HG03045 (cell line): ENCODE results near the gene SUN1.

ENCODE experiments used
- ATAC-seq: cut with Tn5 transposase; IDR thresholded peaks from one replicate; pipeline ENCODE4 v1.9.1; 2021; ENCODE audit warnings: mild to moderate bottlenecking, moderate library complexity; ENCODE audit not compliant: unreplicated experiment

Gene SUN1

GRCh38 chr7:875476-876076 lies 43.3 kb downstream of the SUN1 start:
- ATAC-seq: no peak

DNA sequence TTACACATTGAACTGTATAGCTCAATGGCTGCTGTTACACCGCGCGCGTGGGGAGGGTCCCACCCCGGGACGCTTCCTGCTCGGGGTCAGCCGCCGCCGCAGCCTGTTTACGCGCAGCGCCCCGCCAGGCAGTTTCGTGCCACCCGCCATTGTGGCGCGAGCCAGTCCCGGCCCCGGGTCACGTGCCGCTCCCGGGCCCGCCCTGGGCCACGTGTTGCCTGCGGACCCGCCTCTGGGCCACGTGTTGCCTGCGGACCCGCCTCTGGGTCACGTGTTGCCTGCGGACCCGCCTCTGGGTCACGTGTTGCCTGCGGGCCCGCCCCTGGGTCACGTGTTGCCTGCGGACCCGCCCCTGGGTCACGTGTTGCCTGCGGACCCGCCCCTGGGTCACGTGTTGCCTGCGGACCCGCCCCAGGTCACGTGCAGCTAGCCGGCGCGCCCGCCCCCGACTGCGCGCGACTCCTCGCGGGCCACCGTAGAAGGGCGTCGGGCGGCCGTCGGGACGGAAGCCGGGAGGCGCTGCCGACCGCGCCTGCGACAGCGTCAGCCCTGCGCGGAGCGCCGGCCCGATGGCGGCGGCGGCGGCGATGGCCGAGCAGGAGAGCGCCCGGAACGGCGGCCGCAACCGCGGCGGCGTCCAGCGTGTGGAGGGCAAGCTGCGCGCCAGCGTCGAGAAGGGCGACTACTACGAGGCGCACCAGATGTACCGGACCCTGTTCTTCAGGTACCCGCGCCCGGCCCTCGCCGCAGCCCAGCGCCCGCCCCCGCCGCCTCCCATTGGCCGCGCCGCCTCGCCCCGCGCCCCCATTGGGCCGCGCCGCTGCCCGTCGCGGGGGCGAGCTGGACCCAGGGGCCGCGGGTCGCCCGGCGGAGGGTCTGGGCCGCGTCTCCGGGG lies 44.0 kb downstream of the SUN1 start, which contains the start of gene GET4:
Gene GET4, plus strand, starts transcription at position 478 of the 895 bp plus-strand sequence. Its CDS starts 92 bp downstream, at position 570.
- peak; percentile 78 for ATAC-seq

DNA sequence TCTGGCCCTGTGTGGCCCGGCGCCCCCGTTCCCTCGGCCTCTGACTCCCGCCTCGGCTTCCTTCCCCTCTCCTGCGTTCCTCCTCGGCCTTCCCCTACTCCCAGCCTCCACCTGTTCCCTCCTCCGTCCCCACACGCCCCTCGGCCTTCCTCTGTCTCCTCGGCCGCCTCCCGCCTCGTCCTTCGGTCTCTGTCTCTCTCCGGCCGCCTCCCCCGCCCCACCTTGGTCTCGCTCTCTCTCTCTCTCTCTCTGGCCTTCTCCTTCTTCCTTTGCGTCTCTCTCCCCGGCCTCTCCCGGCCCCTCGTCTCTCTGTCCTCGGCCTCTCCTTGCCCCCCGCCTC lies 44.7 kb downstream of the SUN1 start:
- ATAC-seq: peak; percentile 13

DNA sequence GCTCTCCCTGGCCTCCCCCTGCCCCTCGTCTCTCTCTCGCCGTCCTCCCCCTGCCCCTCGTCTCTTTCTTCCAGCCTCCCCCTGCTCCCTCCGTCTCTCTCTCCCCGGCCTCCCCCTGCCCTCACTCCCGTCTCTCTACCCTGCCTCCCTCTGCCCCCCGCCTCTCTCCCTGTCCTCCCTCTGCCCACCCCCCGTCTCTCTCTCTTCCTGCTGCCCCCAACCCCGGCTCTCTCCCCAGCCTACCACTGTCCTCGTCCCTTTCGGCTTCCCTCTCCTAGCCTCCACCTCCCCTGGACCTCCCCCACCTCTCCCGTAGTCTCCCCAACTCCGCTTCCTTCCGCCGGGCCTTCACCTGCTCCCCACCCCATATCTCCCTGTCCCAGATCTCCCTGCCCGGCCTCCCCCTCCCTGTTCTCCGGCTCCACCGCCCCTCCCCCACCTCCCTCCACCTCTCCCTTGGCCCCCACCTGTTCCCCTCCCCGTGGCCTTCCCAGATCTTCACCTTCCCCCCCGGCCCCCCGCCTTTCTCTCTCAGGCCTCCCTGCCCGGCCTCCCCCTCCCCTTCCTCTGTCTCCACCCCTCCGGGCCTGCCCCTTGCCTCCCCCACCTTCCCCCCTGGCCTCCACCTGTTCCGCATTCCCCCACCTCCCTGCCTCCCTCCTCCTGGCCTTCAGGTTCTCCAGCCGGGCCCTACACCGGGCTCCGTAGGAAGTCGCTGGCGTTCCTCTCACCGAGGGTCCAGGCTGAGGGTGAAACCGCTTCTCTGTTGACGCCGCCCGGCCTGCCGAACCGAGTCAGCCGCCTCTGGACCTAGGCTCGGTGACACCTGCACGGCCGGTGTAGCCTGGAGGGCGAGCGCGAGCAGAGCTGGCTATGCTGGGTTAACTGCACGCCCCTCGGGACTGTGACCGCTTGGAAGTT lies 45.3 kb downstream of the SUN1 start:
- ATAC-seq: no peak

DNA sequence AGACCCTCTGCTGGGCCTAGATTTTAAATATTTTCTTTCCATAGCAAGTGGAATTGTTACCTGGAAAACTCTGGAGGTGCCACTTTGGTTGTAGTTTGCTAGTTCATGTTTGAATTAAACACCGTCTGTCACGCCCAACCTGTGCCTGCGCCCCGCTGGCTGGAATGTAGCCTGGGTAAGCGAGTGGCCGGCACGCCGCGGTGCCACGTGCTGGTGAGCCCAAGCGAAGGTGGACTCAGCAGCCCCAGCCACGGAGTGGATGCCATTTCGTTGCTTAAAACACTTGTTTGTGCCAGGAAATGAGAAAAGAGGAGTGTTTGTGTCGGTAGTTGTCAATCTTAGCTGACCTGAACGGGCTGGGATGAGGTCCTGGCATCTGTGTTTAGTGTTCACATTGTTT lies 46.8 kb downstream of the SUN1 start:
- no peak for ATAC-seq

- no peak for ATAC-seq
Measured at GRCh38 chr7:879706-880105, 47.4 kb downstream of the SUN1 start.

GRCh38 chr7:880450-880849 lies 48.2 kb downstream of the SUN1 start:
- ATAC-seq: no peak

DNA sequence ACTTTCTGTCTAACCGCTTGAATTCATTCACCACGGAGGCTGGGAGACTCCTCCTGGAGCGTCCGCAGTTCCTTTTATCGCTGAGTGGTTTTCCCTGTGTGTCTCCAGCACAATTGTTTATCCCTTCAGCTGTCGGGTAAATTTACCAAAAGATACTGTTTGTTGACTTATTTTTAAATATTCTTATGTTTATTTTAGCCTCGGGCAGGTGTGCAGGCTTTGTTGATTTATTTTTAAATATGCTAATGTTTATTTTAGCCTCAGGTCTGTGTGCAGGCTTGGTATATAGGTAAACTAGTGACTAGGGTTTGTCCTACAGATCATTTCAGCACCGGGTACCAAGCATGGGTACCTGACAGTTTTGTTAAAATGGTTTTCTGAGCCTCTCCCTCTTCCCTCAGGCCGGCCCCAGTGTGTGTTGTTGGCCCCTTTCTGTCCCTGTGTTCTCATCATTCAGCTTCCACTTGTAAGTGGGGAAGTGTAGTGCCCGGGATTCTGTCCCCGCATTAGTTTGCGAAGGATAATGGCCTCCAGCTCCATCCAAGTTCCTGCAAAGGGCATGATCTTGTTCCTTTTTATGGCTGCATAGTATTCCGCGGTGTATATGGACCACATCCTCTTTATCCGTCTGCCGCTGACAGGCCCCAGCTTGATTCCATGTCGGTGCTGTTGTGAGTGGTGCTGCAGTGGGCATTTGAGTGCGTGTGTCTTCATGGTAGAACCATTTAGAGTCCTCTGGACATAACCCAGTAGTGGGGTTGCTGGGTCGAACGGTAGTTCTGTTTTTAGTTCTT lies 49.4 kb downstream of the SUN1 start:
- ATAC-seq: no peak

DNA sequence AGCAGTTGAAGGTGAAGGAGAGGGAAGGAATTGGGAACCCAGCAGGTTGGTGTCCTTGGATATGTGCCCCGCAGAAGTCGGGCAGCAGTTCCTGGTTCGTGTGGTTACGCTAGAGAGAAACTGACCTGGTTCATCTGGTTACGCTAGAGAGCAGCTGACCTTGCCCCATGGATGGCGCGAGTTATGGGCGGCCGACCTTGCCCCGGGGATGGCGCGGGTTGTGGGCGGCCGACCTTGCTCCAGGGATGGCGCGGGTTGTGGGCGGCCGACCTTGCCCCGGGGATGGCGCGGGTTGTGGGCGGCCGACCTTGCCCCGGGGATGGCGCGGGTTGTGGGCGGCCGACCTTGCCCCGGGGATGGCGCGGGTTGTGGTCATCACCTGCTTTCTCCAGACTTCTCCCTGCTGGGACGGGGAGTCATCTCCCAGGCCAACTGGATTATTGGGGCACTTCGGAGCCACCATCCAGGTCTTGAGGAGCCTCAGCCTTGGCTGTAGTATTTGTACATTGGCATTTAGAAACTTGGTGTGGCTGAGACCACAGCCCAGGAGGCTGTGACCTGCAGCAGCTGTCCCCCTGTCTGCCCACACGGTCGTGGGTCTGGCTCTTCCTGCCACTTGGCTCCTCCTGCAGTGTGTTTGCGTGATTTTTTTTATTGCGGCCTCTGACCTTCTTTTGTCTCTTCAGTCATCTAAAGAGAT lies 50.2 kb downstream of the SUN1 start:
- ATAC-seq: no peak

- no peak for ATAC-seq
Measured at GRCh38 chr7:883055-884021, 51.1 kb downstream of the SUN1 start.

- ATAC-seq: no peak
Measured at GRCh38 chr7:884191-885003, 52.1 kb downstream of the SUN1 start.

DNA sequence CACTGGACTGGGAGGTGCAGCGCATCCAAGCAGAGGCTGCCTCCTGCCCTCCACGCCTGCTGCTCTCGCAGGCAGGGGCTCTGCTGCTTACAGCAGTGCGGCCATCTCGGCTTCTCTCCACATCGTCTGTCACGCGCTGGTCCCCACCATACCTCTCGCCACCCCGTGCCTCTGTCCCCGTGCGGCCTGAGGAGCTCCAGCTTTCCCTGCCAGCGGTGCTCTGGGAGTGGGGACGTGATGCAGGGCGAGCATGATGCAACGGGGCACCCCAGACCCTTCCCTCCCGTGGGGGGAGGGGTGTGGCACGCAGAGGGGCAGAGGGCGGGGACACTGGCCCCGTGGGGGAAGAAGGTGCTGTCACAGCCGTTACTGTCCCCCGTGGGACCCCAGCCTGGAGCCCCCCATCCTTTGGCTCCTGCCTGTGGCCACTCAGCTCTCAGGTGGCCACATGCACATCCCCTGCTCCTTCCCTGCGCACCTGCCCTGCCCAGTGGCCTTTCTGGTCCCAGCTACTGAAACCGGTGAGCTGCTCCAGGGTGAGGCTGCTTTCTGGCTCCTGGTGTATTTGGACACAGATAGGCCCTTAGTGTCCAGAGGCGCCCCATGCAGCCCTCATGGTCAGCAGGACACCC lies 53.1 kb downstream of the SUN1 start:
- ATAC-seq: no peak

DNA sequence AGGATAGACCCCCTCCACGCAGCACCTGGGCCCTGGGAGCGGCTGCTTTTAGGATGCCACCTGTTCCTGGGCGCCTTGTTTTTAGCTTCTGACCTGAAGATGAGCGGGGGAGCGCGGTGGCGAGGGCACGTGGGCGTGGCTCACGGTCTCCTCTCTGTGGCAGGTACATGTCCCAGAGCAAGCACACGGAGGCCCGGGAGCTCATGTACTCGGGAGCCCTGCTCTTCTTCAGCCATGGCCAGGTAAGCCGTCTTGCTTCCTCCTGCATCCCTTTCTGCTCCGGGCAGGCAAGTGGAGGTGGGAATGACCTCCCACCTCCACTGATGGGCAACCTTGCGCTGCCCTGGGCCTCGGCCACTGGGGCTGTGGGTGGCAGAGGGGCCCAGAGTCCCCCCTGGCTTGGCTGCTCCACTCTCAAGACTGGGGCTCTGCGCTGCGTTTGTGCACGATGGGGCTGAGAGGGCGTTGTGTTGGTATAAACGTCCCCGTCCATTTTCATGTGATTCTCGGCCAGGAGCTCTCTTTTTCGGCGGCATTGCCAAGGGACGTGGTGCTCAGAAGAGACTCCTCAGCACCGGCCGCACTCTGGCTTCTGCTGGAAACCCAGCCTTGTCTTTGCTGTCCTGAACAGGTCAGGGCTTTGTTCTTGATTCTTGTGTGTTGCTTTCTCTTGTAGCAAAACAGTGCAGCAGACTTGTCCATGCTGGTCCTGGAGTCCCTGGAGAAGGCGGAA lies 53.8 kb downstream of the SUN1 start:
- ATAC-seq: no peak

DNA sequence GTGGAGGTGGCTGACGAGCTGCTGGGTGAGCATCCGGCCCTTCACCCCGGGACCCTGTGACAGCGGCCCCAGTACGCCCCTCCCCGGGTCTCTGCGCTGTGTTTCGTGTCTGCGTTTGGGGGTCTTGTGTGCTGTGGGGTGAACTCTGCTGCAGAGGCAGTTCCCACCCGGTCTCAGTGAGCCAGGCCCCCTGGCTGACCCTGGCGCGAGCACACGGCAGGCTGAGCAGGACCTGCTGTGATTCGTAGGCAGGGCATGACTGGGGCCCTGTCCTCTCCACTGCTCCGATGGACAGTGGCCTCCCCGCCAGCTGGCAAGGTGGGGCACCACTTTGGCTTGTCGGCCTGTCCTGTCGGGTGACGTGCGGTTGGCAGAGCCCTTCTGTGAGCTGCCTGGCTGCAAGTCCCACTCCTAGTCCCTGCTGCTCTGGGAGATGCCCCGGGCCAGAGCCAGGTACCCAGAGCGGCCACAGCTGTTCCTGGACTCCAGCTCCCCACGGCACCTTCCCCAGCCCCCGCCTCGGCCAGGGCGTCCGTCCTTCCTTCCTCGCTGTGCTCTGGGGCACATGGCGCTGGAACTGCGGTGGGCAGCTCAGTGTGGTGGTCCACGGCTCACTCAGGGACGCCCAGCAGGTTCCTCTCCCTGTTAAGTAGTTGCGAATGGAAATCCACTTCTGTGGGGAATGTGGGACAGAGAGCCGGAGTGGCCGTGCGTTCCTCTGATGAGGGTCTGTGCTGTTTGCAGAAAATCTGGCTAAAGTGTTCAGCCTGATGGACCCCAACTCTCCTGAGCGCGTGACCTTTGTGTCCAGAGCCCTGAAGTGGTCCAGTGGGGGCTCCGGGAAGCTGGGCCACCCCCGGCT lies 54.6 kb downstream of the SUN1 start:
- no peak for ATAC-seq

DNA sequence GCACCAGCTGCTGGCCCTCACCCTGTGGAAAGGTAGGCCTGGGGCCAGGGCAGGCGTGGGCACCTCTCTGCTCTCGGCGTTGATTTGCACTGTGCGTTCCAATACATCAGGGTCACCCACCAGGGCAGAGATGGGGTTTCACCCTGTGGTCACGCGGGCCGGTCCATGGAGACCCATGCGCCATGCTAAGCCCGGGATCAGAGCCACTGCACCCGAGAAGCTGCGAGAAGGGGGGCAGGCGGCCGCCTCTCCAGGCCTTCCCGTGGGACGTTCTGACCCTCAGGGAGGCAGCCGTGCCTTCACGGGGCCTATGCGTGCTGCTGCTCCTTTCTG lies 55.2 kb downstream of the SUN1 start:
- no peak for ATAC-seq
